Measurements from ENCODE around the gene ALPG.
"Not testable (repeated sequence)": the region's sequence is repeated elsewhere in the genome, so short reads cannot be mapped to it uniquely, and the experiment has no call there.

ALPG gene

GRCh38 chr2:232406556-232407310 lies at the start of gene ALPG:
Gene ALPG, plus strand, starts transcription at chr2:232406844. Its CDS starts 51 bp downstream, at chr2:232406895.
- no peak for DNase-seq

DNA sequence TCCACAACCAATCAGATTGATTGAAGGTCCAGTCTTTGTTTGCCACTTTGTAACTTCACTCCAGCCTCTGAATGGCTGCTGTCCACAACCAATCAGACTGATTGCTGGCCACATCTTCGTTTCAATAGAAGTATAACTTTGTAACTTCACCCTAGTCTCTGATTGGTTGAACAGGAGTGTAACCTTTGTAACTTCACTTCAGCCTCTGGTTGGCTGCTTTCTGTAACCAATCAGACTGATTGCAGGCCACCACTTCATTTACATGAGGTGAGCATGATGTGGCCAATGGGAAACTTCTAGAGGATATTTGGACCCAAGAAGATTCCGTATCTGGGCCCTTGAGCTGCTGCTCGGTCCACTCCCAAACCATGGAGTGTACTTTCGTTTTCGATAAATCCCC lies 45.0 kb upstream of the ALPG start:
- DNase-seq = no peak

DNA sequence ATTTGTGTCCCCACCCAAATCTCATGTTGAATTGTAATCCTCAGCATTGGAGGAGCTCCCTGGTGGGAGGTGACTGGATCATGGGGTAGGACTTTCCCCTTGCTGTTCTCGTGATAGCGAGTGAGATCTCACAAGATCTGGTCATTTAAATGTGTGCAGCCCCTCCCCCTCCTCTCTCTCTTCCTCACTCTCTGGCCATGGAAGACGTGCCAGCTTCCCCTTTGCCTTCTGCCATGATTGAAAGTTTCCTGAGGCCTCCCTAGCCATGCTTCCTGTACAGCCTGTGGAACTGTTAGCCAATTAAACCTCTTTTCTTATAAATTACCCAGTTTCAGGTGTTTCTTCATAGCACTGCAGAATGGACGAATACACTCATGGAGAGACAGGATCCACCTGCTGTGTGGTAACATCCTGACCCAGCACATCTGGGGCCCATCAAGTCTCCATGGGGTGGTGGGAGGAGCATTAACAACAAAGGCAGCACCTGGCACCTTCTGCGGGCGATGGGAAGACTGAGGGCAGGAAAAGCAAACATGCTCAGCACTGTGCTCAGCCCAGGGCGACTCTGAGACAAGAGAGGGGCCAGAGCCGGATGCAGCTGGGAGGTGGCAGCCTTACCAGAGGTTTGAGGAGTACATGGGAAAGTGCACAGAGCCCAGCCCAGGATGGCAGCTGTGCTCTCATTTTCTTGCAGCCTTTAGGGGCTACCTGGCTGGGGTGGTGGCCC lies 44.3 kb upstream of the ALPG start:
- no peak for DNase-seq

DNA sequence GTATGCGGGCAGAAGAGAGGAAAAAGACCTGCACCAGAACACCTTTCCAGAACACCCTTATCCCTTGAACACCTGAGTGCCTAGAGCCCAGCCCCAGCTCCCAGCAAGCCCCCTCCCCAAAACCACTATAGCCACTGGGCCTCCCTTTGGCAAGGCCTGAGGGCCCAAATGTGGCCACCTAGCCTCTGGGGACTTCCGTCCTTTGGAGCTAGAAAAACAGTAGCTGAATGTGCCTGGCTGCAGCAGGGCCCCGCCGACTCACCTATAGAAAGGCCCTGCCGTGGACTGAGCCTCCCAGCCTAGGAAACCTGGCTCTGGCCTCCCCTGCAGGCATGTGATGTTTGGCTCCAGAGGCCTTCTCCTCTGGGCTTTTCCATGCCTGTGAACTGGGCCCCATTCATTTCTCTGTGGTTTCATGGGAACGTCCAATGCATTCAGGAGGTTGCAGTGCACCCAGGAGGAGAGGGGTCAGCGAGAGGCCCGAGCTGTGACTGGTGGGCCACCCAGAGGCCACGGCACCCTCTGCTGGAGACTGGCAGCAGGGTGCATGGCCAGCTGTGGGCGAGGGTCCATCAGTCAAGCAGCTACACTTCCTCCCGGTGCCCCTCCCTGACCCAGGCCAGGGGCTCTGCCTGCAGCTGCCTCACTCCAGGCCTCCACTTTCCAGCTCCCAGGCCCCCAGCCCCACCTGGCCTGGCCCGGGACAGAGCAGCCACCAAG lies 43.4 kb upstream of the ALPG start:
- DNase-seq = not testable (repeated sequence)

GRCh38 chr2:232363784-232364615 lies 42.6 kb upstream of the ALPG start:
- DNase-seq = peak; percentile 46

GRCh38 chr2:232364806-232365594 lies 41.6 kb upstream of the ALPG start:
- DNase-seq = not testable (repeated sequence)

DNA sequence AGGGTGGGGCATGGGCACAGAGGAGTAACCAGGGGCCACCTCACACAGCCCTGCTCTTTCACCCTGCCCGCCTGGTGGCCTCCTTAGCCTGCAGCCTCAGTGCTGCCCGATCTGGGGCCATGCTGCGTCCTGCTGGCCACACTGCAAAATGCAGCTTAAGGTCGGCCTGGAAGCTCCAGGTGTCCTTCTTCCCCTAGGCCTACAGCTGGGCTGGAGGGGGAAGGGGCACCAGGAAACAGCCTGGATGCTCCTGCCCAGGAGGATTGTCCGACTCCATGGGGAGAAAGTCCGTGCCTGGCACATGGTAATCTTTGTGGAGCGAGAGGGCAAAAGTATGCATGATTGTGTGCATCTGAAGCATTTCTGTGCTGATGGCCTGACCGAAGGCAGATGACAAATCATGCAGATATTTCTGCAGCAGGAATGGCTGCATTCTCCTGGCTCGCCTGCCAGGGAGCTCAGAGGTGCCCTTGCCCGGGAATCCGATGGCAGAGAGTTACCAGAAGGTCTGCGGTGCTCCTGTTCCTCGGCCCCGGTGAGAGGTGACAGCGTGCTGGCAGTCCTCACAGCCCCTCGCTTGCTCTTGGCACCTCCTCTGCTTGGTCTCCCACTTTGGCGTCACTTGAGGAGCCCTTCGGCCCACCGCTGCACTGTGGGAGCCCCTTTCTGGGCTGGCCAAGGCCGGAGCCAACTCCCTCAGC lies 40.9 kb upstream of the ALPG start:
- no peak for DNase-seq

GRCh38 chr2:232366461-232366860 lies 40.2 kb upstream of the ALPG start:
- DNase-seq = not testable (repeated sequence)

GRCh38 chr2:232367016-232367415 lies 39.6 kb upstream of the ALPG start:
- no peak for DNase-seq

DNA sequence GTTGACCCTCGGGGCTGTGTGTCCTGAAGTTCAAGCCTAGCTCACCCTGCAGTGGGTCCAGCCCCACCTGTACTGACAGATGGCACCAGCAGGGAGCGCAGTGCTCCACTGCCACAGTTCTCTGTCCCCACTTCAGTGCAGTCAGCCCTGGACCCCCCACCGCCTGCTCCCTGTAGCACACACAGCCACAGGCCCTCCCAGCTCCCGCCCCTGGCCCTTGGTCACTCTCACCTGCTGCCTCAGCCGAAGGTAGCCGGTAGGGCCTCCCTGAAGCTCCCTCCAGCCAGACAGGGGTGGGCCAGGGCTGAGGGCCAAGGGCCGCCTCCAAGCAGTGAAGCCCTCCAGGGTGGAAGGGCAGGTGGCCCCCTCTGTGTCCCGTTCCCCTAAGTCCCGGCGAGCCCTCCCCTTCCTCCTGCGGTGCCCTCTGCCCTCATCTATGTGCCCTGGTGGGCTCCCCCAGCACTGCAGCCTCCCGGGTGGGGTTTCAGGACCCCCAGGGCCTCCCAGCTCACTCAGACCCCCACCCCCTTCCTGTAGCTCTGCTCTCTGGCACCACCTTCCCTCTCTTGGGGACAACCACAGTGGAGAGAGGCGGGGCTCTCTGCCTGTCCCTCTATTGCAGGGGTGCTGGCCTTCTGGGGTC lies 38.9 kb upstream of the ALPG start:
- DNase-seq = no peak

DNA sequence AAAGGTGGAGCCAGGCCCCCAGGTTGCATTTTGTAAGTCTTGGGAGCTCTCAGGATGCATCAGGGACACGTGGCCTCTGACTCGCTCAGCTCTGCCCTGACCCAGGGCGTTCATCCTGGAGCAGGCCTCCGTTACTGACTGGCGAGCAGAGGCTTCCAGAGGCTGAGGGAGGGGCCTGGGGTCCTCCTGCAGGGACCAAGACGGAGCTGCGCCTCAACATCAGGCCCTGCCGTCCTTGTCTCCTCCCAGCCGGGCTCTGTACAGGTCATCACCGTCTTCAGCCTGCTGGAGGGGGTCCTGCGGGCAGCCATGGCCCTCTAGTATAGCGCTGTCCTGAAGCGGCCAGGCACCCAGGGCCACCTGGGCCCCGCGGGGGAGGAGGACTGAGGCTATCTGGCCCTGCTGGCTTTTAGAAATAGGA lies 38.3 kb upstream of the ALPG start:
- no peak for DNase-seq

GRCh38 chr2:232369126-232369951 lies 37.3 kb upstream of the ALPG start:
- no peak for DNase-seq

- DNase-seq = not testable (repeated sequence)
Observed at GRCh38 chr2:232370007-232370406, 36.6 kb upstream of the ALPG start.

GRCh38 chr2:232372231-232373208 lies 34.1 kb upstream of the ALPG start:
- DNase-seq = no peak

GRCh38 chr2:232374356-232374755 lies 32.3 kb upstream of the ALPG start:
- no peak for DNase-seq

GRCh38 chr2:232375164-232375563 lies 31.5 kb upstream of the ALPG start:
- no peak for DNase-seq

DNA sequence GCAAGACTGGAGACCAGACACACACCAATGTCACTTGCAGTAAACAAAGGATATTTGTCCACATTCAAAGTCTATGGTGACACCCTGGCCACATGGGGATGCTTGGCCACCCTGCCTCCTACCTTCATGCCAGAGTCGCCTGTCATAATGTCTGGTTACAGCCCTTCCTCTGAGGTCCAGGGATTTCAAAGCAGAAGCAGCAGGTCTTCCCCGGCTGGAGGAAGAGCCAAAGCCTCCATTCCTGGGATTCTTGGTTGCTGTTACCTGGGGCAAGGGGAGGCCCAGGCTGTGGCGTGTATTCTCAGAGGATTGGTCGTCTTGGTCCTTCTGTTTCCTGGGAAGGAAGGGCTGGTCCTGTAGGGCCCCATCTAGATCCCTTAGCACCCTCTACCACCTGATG lies 30.4 kb upstream of the ALPG start:
- no peak for DNase-seq

- no peak for DNase-seq
Observed at GRCh38 chr2:232376713-232377112, 29.9 kb upstream of the ALPG start.

DNA sequence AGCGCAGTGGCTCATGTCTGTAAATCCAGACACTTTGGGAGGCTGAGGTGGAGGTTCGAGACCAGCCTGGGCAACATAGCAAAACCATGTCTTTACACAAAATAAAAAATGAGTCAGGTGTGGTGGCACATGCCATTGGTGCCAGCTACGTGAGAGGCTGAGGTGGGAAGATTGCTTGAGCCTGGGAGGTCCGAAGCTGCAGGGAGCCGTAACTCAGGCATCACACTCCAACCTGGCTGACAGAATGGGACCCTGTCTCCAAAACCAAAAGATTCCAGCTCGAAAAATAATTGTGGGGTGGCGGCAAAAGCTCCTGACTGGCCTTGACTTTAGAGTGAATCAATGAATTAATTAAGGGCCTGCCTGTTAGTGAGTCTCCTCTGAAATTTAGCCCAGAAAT lies 29.3 kb upstream of the ALPG start:
- no peak for DNase-seq

Measured in DMS79 treated with DMSO at 0.1 percent for 48 hours (cell line).